ENCODE measurements around the gene CSNK2B. TPM values are rescaled to one million over a fixed set of nuclear protein-coding genes. Genes with fewer than 3 reads are reported as not detected.
A peak's percentile ranks its signal among the peaks of the same experiment; 100 is the strongest.

CSNK2B gene
- polyA plus RNA-seq, 3 donors = 147 to 227 (median 195) TPM

DNA sequence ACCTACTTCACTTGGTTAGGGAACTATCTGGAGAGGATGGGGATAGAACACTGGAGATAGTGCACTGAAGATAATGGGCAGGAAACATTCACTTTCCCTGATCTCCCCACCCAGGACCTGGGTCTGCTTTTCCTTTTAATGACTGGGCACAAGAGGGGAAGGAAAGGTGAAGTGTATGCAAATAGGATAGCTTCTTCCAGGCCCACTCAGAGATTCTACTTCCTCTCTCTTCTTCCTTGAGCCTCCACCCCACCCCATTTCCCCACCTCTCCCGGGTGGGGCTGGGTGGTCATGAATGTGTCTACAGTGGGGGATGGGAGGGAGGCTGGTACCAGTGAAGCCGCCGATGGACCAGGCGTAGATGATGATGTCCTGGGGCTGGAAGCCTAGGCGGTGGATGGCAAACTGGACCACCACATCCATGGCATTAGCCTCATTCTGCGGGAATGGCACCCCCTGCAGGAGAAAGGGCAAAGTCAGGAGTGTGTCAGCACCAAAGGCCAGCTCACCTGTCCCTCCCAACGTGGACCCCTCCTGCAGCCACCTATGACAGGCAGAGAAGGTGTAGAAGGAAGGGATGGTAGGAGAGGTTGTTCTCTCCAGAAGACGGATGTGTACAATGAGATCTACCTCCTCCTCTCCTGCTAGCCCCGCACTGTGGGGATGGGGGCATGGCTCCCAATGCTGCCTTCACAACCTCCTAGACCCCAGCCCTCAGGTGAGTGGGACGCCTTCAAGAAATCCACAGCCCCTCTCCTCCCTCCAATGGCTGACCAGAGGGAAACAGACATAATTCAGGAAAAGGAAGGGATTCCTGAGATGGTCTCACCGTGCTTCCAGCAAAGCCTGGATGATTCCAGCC lies 23.6 kb downstream of the CSNK2B start:
- peaks cover 81 to 97% of the 10 kb centered on the region in 2 donors for H3K36me3 ChIP-seq (replicated peaks in 1 of 2; ENCODE audit: control insufficient read depth in 1 of 2, insufficient read depth in 2 of 2, low read length in 2 of 2)
- H4K20me1 ChIP-seq (ENCODE audit: insufficient read depth, low read length) = peaks cover 18% of the 10 kb centered on the region
- no peak overlapping the region for H2AFZ ChIP-seq (ENCODE audit: insufficient read depth, low read depth, low read length, poor library complexity, severe bottlenecking)
- peaks cover 14% of the 10 kb centered on the region for H3K4me1 Mint-ChIP-seq
- H3K9ac ChIP-seq (ENCODE audit: insufficient read depth, low read length, poor library complexity, severe bottlenecking) = no peak overlapping the region
- H3K4me3 ChIP-seq (replicated peaks in 1 of 3; ENCODE audit: low read depth in 2 of 3, low read length in 3 of 3) = no peak overlapping the region
- no peak for DNase-seq
- H3K9me3 Mint-ChIP-seq = no peaks in the 10 kb centered on the region
- H3K4me2 ChIP-seq (replicated peaks; ENCODE audit: extremely low read depth, low read length, poor library complexity, severe bottlenecking) = no peak overlapping the region
- no peaks in the 10 kb centered on the region for H3K27me3 ChIP-seq (ENCODE audit: control insufficient read depth in 2 of 2, insufficient read depth in 2 of 2, low read length in 2 of 2)
- H3K27me3 Mint-ChIP-seq (ENCODE audit: low read depth in 3 of 3) = peaks cover 0 to 6% (median 1%) of the 10 kb centered on the region in 3 donors
- H3K4me3 Mint-ChIP-seq = no peak overlapping the region
- intact Hi-C loops (cut with micrococcal nuclease) = no loop called here
- H3K27ac ChIP-seq (ENCODE audit: low read depth in 1 of 2, low read length in 2 of 2) = peak overlapping the region in 1 of 2 donors; percentile 46
- TF ChIP-seq, protein P1, sequence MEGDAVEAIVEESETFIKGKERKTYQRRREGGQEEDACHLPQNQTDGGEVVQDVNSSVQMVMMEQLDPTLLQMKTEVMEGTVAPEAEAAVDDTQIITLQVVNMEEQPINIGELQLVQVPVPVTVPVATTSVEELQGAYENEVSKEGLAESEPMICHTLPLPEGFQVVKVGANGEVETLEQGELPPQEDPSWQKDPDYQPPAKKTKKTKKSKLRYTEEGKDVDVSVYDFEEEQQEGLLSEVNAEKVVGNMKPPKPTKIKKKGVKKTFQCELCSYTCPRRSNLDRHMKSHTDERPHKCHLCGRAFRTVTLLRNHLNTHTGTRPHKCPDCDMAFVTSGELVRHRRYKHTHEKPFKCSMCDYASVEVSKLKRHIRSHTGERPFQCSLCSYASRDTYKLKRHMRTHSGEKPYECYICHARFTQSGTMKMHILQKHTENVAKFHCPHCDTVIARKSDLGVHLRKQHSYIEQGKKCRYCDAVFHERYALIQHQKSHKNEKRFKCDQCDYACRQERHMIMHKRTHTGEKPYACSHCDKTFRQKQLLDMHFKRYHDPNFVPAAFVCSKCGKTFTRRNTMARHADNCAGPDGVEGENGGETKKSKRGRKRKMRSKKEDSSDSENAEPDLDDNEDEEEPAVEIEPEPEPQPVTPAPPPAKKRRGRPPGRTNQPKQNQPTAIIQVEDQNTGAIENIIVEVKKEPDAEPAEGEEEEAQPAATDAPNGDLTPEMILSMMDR (IDR thresholded peaks at IDR 0.05) = no peak
- H3K27ac Mint-ChIP-seq = peak overlapping the region; percentile 33 to 82 (median 57)
- no peaks in the 10 kb centered on the region for H3K9me3 ChIP-seq (replicated peaks in 1 of 2; ENCODE audit: control insufficient read depth in 1 of 2, insufficient read depth in 1 of 2, low read length in 2 of 2)
- H3K4me1 ChIP-seq (ENCODE audit: control insufficient read depth in 1 of 2, insufficient read depth in 2 of 2, low read length in 2 of 2) = peaks cover 9 to 10% of the 10 kb centered on the region in 2 donors
- WGBS (ENCODE audit: insufficient coverage) = no CpG with 5 or more reads among the region's 11 CpGs
- H3K36me3 Mint-ChIP-seq = peaks cover 89 to 92% of the 10 kb centered on the region in 2 donors
- H3K79me2 ChIP-seq (ENCODE audit: insufficient read depth, low read length) = peaks cover under 1% of the 10 kb centered on the region

DNA sequence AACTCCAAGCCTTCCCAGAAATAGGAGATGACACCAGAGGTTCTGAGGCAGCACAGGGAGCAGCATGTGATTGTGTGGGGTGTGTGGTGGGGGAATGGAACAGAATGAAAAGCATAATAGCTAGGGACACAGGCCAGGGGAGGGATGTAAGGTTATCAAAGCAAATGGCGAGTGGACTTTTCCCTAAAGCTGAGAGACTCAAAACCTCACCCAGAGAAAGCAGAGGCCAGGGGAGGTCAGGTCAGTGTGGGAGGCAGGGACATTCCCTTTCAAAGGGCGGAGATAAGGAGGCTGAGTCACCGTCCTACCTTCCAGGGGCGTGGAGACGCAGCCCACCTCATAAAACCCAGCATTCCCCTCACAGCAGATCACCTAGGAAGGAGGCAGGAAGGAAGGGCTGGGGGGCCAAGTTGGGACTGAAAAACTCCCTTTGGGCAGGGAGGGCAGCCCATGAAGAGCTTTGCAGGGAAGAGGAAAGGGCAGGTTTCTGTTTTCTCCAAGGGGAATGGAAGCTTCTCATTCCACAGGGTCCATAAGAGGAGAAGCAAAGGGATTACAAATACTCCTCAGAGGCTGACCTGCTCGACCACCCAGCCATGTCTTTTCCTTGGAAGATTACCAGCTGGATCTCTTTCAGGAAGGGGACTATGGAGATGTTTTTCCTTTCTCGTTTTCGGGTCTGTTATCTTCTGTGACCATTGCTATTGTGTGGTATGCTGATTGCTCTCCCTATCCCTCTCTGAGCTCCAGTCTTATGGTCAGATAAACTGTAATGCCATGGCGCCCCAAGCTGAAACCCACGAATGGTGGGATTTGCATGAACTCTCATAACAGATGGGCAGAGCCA lies 24.6 kb downstream of the CSNK2B start:
- Histone ChIP-seq H3K36me3 (replicated peaks in 1 of 2; ENCODE audit: control insufficient read depth in 1 of 2, insufficient read depth in 2 of 2, low read length in 2 of 2) (peaks cover 90 to 99% of the 10 kb centered on the region in 2 donors), H4K20me1 (ENCODE audit: insufficient read depth, low read length) (peaks cover 26% of the 10 kb centered on the region), H3K27ac (ENCODE audit: low read depth in 1 of 2, low read length in 2 of 2) (peak overlapping the region in 1 of 2 donors; percentile 46), H2AFZ (ENCODE audit: insufficient read depth, low read depth, low read length, poor library complexity, severe bottlenecking) (no peak overlapping the region), H3K79me2 (ENCODE audit: insufficient read depth, low read length) (peaks cover 7% of the 10 kb centered on the region), H3K27me3 (ENCODE audit: control insufficient read depth in 2 of 2, insufficient read depth in 2 of 2, low read length in 2 of 2) (no peaks in the 10 kb centered on the region), H3K4me2 (replicated peaks; ENCODE audit: extremely low read depth, low read length, poor library complexity, severe bottlenecking) (no peak overlapping the region), H3K4me3 (replicated peaks in 1 of 3; ENCODE audit: low read depth in 2 of 3, low read length in 3 of 3) (no peak overlapping the region), H3K4me1 (ENCODE audit: control insufficient read depth in 1 of 2, insufficient read depth in 2 of 2, low read length in 2 of 2) (peaks cover 9 to 10% of the 10 kb centered on the region in 2 donors), H3K9me3 (replicated peaks in 1 of 2; ENCODE audit: control insufficient read depth in 1 of 2, insufficient read depth in 1 of 2, low read length in 2 of 2) (no peaks in the 10 kb centered on the region), H3K9ac (ENCODE audit: insufficient read depth, low read length, poor library complexity, severe bottlenecking) (no peak overlapping the region)
- intact Hi-C loops (cut with micrococcal nuclease) = no loop called here
- WGBS (ENCODE audit: insufficient coverage) = no CpG with 5 or more reads among the region's 10 CpGs
- H3K36me3 Mint-ChIP-seq = peaks cover 90 to 94% of the 10 kb centered on the region in 2 donors
- DNase-seq = no peak
- H3K27me3 Mint-ChIP-seq (ENCODE audit: low read depth in 3 of 3) = peaks cover 0 to 6% (median 1%) of the 10 kb centered on the region in 3 donors
- TF ChIP-seq, protein P1 (IDR thresholded peaks at IDR 0.05) = no peak
- peak overlapping the region in 5 of 7 donors; percentile 4 to 78 (median 61) for H3K27ac Mint-ChIP-seq
- H3K4me1 Mint-ChIP-seq = peaks cover 14% of the 10 kb centered on the region
- H3K9me3 Mint-ChIP-seq = no peaks in the 10 kb centered on the region
- H3K4me3 Mint-ChIP-seq = no peak overlapping the region
